ENCODE measurements around the gene REELD1.

The REELD1 gene

DNA sequence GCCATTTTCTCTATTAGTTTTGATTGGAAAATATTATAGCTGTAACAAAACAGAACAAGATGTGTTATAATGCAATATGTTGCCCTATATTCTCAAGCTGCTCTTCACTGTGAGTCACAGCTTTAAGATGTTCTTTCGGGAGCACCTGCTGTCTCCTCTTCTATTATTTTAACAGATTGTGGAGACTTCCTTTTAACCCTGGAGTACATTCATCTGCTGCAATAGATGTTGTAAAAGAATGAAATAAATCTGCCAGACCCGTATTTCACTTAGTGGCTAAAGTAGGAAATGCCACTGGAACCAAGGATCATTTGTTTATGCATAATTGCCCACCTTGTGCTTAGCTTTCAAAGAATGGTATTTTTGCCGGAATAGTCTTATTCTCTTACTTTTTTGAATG lies 27.7 kb upstream of the REELD1 start:
- Histone ChIP-seq H3K27me3 (ENCODE audit: insufficient read depth, low read length) (no peaks in the 10 kb centered on the region), H3K36me3 (ENCODE audit: insufficient read depth, low read length) (peaks cover 81% of the 10 kb centered on the region), H3K4me1 (ENCODE audit: insufficient read depth, low read length) (no peaks in the 10 kb centered on the region), H3K27ac (ENCODE audit: low read depth, low read length) (no peak overlapping the region), H3K4me3 (ENCODE audit: low read length) (no peak overlapping the region), H3K9ac (ENCODE audit: low read depth, low read length) (no peak overlapping the region), H3K9me3 (ENCODE audit: insufficient read depth, low read depth, low read length) (no peaks in the 10 kb centered on the region)
- 91% methylated on average over 3 of the region's 3 CpGs for WGBS

GRCh38 chr4:146190456-146190855 lies 23.9 kb upstream of the REELD1 start:
- H3K4me1 ChIP-seq (ENCODE audit: insufficient read depth, low read length): no peaks in the 10 kb centered on the region
- H3K27me3 ChIP-seq (ENCODE audit: insufficient read depth, low read length): no peaks in the 10 kb centered on the region
- peaks cover 60% of the 10 kb centered on the region for H3K36me3 ChIP-seq (ENCODE audit: insufficient read depth, low read length)
- H3K9ac ChIP-seq (ENCODE audit: low read depth, low read length): no peak overlapping the region
- no peak overlapping the region for H3K27ac ChIP-seq (ENCODE audit: low read depth, low read length)
- H3K9me3 ChIP-seq (ENCODE audit: insufficient read depth, low read depth, low read length): no peaks in the 10 kb centered on the region
- 95% methylated on average over 1 of the region's 2 CpGs for WGBS
- H3K4me3 ChIP-seq (ENCODE audit: low read length): no peak overlapping the region

DNA sequence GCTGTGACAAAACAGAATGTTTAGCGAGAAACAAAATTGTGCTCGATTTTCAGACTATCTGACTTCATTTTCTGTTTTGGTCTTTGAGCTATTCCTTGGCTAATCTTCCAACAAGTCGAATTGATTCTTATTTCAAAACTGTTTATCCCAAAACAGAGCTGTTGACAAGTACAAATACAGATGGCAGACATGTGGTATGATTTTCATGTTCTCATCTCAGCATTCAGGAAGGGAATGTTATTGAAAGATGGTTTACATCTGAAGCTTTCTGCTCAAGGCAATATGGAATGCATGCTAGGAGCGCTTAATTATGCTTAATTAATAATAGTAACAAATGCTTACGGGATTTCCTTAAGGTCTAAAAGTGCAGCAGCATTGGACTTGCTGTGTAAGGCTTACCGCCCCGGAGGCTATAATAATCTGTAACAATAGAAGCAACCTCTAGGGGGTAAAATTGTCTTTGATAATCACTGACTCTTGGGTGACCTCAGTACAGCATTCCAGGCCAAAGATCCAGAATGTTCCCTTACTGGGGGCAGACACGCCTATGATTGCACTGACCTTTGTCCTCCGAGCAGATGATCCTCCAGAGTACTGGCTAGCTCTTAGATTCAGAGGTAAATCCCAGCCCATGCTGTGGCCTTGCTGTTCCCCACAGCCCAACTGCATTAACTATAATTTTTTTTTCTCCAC lies 22.4 kb upstream of the REELD1 start:
- whole genome bisulfite sequencing: 95% methylated on average over 9 of the region's 9 CpGs
- no peak overlapping the region for H3K27ac ChIP-seq (ENCODE audit: low read depth, low read length)
- H3K9ac ChIP-seq (ENCODE audit: low read depth, low read length): no peak overlapping the region
- H3K36me3 ChIP-seq (ENCODE audit: insufficient read depth, low read length): peaks cover 53% of the 10 kb centered on the region
- H3K4me1 ChIP-seq (ENCODE audit: insufficient read depth, low read length): no peaks in the 10 kb centered on the region
- no peaks in the 10 kb centered on the region for H3K27me3 ChIP-seq (ENCODE audit: insufficient read depth, low read length)
- no peaks in the 10 kb centered on the region for H3K9me3 ChIP-seq (ENCODE audit: insufficient read depth, low read depth, low read length)
- no peak overlapping the region for H3K4me3 ChIP-seq (ENCODE audit: low read length)

- no peak overlapping the region for H3K4me3 ChIP-seq (ENCODE audit: low read length)
Observed at GRCh38 chr4:146193628-146194027, 20.7 kb upstream of the REELD1 start.

DNA sequence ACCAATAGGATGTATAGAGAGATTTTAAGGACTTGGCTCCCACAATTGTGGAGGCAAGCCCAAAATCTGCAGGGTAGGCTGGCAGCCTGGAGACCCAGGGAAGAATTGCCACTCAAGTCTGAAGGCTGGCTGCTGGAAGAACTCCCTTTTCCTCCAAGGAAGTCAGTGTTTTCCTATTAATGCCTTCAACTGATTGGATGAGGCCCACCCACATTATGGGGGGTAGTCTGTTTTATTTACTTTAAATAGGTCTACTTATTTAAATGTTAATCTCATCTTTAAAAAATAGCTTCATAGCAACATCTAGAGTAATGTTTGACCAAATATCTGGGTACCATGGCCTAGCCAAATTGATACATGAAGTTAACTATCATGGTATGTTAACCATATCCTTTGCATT lies 20.1 kb upstream of the REELD1 start:
- Histone ChIP-seq H3K4me3 (ENCODE audit: low read length) (no peak overlapping the region), H3K36me3 (ENCODE audit: insufficient read depth, low read length) (peaks cover 30% of the 10 kb centered on the region), H3K4me1 (ENCODE audit: insufficient read depth, low read length) (no peaks in the 10 kb centered on the region), H3K27ac (ENCODE audit: low read depth, low read length) (no peak overlapping the region), H3K9me3 (ENCODE audit: insufficient read depth, low read depth, low read length) (no peaks in the 10 kb centered on the region), H3K27me3 (ENCODE audit: insufficient read depth, low read length) (no peaks in the 10 kb centered on the region), H3K9ac (ENCODE audit: low read depth, low read length) (no peak overlapping the region)

More at GRCh38 chr4:146193628-146194027, 20.7 kb upstream of the REELD1 start:
- Histone ChIP-seq H3K4me1 (ENCODE audit: insufficient read depth, low read length) (no peaks in the 10 kb centered on the region), H3K36me3 (ENCODE audit: insufficient read depth, low read length) (peaks cover 35% of the 10 kb centered on the region), H3K27me3 (ENCODE audit: insufficient read depth, low read length) (no peaks in the 10 kb centered on the region), H3K9ac (ENCODE audit: low read depth, low read length) (no peak overlapping the region), H3K27ac (ENCODE audit: low read depth, low read length) (no peak overlapping the region), H3K9me3 (ENCODE audit: insufficient read depth, low read depth, low read length) (no peaks in the 10 kb centered on the region)
- WGBS: 92% methylated on average over 5 of the region's 5 CpGs

DNA sequence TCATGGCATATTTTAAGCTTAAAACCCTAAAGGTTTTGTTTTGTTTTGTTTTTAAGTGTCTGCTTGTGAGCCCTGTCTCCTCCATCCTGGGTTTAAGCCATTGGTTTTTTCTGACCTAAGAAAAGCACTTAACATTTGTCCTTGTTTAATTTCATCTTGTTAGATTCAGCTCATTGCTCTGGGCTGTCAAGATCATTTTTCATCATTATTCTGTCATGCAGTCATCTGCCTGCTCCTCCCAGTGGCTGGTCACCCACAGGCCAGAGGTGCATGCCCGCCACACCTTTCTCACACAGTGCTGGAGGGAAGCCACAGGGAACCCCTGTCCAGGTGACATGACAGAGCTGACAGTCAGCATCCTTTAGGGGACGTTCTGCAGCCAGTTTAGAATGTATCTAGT lies 11.7 kb upstream of the REELD1 start:
- no peaks in the 10 kb centered on the region for H3K4me1 ChIP-seq (ENCODE audit: insufficient read depth, low read length)
- WGBS: 91% methylated on average over 2 of the region's 2 CpGs

GRCh38 chr4:146207410-146207809 lies 6.9 kb upstream of the REELD1 start:
- no peak overlapping the region for H3K27ac ChIP-seq (ENCODE audit: low read depth, low read length)
- H3K27me3 ChIP-seq (ENCODE audit: insufficient read depth, low read length): no peaks in the 10 kb centered on the region
- H3K4me1 ChIP-seq (ENCODE audit: insufficient read depth, low read length): no peaks in the 10 kb centered on the region
- H3K9ac ChIP-seq (ENCODE audit: low read depth, low read length): no peak overlapping the region
- 90% methylated on average over 5 of the region's 5 CpGs for WGBS
- H3K4me3 ChIP-seq (ENCODE audit: low read length): no peak overlapping the region
- no peaks in the 10 kb centered on the region for H3K9me3 ChIP-seq (ENCODE audit: insufficient read depth, low read depth, low read length)
- no peaks in the 10 kb centered on the region for H3K36me3 ChIP-seq (ENCODE audit: insufficient read depth, low read length)

More for the DNA sequence above, 11.7 kb upstream of the REELD1 start:
- H3K4me3 ChIP-seq (ENCODE audit: low read length): no peak overlapping the region
- no peaks in the 10 kb centered on the region for H3K9me3 ChIP-seq (ENCODE audit: insufficient read depth, low read depth, low read length)
- no peaks in the 10 kb centered on the region for H3K36me3 ChIP-seq (ENCODE audit: insufficient read depth, low read length)
- H3K9ac ChIP-seq (ENCODE audit: low read depth, low read length): no peak overlapping the region
- H3K27me3 ChIP-seq (ENCODE audit: insufficient read depth, low read length): no peaks in the 10 kb centered on the region
- no peak overlapping the region for H3K27ac ChIP-seq (ENCODE audit: low read depth, low read length)

- Histone ChIP-seq H3K4me1 (ENCODE audit: insufficient read depth, low read length) (no peaks in the 10 kb centered on the region), H3K36me3 (ENCODE audit: insufficient read depth, low read length) (no peaks in the 10 kb centered on the region), H3K9ac (ENCODE audit: low read depth, low read length) (no peak overlapping the region), H3K9me3 (ENCODE audit: insufficient read depth, low read depth, low read length) (no peaks in the 10 kb centered on the region), H3K27ac (ENCODE audit: low read depth, low read length) (no peak overlapping the region), H3K4me3 (ENCODE audit: low read length) (no peak overlapping the region), H3K27me3 (ENCODE audit: insufficient read depth, low read length) (no peaks in the 10 kb centered on the region)
- 70% methylated on average over 2 of the region's 2 CpGs for WGBS
Observed at GRCh38 chr4:146210890-146211289, 3.4 kb upstream of the REELD1 start.

DNA sequence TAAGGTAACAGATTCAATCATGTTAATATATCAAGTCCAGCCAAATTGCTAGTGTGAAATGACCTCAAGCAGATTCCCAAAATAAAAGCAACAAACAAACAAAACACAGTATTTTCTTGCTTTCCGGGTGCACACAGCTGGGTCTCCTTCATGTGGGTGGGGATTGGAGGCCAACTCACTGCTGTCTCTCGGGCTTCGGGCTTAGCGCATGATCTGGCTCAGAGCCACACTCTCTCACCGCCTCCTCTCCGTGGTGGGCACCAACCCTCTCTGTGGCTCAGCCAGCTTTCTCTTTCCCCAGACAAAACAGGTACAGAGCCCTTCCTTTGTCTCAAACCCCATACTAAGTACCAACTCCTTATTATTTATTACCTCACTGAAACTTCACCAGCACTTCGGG lies 2.9 kb upstream of the REELD1 start:
- no peaks in the 10 kb centered on the region for H3K27me3 ChIP-seq (ENCODE audit: insufficient read depth, low read length)
- no peak overlapping the region for H3K4me3 ChIP-seq (ENCODE audit: low read length)
- H3K36me3 ChIP-seq (ENCODE audit: insufficient read depth, low read length): no peaks in the 10 kb centered on the region
- whole genome bisulfite sequencing: 92% methylated on average over 6 of the region's 7 CpGs
- no peaks in the 10 kb centered on the region for H3K9me3 ChIP-seq (ENCODE audit: insufficient read depth, low read depth, low read length)
- no peak overlapping the region for H3K27ac ChIP-seq (ENCODE audit: low read depth, low read length)
- no peak overlapping the region for H3K9ac ChIP-seq (ENCODE audit: low read depth, low read length)
- H3K4me1 ChIP-seq (ENCODE audit: insufficient read depth, low read length): no peaks in the 10 kb centered on the region

DNA sequence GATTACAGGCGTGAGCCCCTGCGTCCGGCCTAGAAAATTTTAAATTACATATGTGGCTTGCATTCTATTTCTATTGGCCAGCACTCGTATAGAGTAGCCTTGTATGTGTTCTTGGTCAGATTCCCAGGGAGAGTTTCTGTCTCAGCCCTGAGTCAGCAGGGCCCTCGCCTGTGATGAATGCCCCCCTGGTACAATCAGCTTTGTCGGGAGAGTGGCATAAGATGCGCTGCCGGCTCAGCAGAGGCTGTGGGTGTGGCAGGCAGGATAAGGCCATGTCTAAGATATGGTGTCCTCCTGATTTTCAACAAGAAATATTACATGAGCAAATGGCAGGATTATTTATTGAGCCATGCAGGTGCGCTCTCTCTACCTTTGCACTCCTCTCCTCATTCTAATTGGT lies 1.6 kb upstream of the REELD1 start:
- Histone ChIP-seq H3K36me3 (ENCODE audit: insufficient read depth, low read length) (no peaks in the 10 kb centered on the region), H3K27me3 (ENCODE audit: insufficient read depth, low read length) (no peaks in the 10 kb centered on the region), H3K9ac (ENCODE audit: low read depth, low read length) (no peak overlapping the region), H3K4me3 (ENCODE audit: low read length) (no peak overlapping the region), H3K27ac (ENCODE audit: low read depth, low read length) (no peak overlapping the region), H3K9me3 (ENCODE audit: insufficient read depth, low read depth, low read length) (no peaks in the 10 kb centered on the region), H3K4me1 (ENCODE audit: insufficient read depth, low read length) (no peaks in the 10 kb centered on the region)
- WGBS: 93% methylated on average over 9 of the region's 9 CpGs

DNA sequence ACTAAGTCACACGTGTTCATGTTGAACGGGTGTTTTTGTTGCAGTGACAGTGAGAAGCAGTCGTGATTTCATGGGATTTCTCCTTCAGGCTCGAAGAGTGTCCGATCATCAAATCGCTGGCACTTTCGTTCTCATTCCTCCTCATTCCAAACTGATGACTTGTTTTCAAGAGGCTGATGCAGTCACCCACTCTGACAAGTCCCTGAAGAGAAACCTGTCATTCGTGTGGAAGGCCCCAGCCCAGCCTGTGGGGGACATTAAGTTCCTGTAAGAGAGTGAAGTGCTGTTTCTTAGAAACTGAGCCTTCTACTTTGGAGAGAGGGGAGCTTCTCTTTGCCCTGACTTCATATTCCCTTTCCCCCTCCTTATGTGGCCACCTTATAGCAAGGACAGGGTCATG lies 8.0 kb downstream of the REELD1 start:
- no peaks in the 10 kb centered on the region for H3K36me3 ChIP-seq (ENCODE audit: insufficient read depth, low read length)
- no peaks in the 10 kb centered on the region for H3K9me3 ChIP-seq (ENCODE audit: insufficient read depth, low read depth, low read length)
- no peaks in the 10 kb centered on the region; the same call in 1 of the 2 replicates for H3K4me1 ChIP-seq (ENCODE audit: insufficient read depth, low read length)
- no peak overlapping the region for H3K27ac ChIP-seq (ENCODE audit: low read depth, low read length)
- no peak overlapping the region for H3K4me3 ChIP-seq (ENCODE audit: low read length)
- no peak overlapping the region for H3K9ac ChIP-seq (ENCODE audit: low read depth, low read length)
- 74% methylated on average over 8 of the region's 8 CpGs for WGBS
- no peaks in the 10 kb centered on the region for H3K27me3 ChIP-seq (ENCODE audit: insufficient read depth, low read length)

All from HUES64 (cell line).